Transverse colon (tissue), 4 donors: Measurements from ENCODE around the gene KRTAP10-1. TPM values are rescaled to one million over a fixed set of nuclear protein-coding genes. Genes with fewer than 3 reads are reported as not detected.
A peak's percentile ranks its signal among the peaks of the same experiment; 100 is the strongest.

Experiments
- DNase-seq: peaks from one replicate; pipeline ENCODE4 v3.0.0-alpha.2; 2019
- H3K27ac ChIP-seq, 4 donors: fragments of 200-600 bp; sonication (generic); 2 replicates each; pipeline ENCODE4 v1.5.1; 2016 to 2018; ENCODE audit warnings: inconsistent platforms in 4 of 4
- H3K27me3 ChIP-seq: fragments of 200-600 bp; sonication (generic); 2 replicates; pipeline ENCODE4 v1.5.1; 2017; ENCODE audit warnings: inconsistent platforms
- H3K36me3 ChIP-seq, 4 donors: fragments of 200-600 bp; sonication (generic); 2 replicates each; pipeline ENCODE4 v1.5.1; 2017 to 2019; ENCODE audit warnings: inconsistent platforms in 4 of 4
- H3K4me1 ChIP-seq, 4 donors: fragments of 200-600 bp; sonication (generic); 2 replicates each; pipeline ENCODE4 v1.5.1; 2017 to 2020; ENCODE audit warnings: inconsistent platforms in 4 of 4
- H3K4me3 ChIP-seq, 4 donors: fragments of 200-600 bp; sonication (generic); 1 replicate in 1 of 4; 2 replicates in 3 of 4; pipeline versions ENCODE4 v1.5.1 to v1.6.1; 2017 to 2019; ENCODE audit warnings: inconsistent platforms in 4 of 4
- H3K9me3 ChIP-seq, 2 donors: fragments of 200-600 bp; sonication (generic); 2 replicates each; pipeline ENCODE4 v1.5.1; 2017 to 2019; ENCODE audit warnings: inconsistent platforms in 2 of 2
- EP300 ChIP-seq: sonication (generic); formaldehyde crosslinking; IDR thresholded peaks from one replicate; pipeline ENCODE4 v1.6.1; 2017; ENCODE audit warnings: antibody characterized with exemption, low read depth
- POLR2A ChIP-seq: fragments of 450-650 bp; IDR thresholded peaks from one replicate; pipeline ENCODE4 v1.6.1; 2016; ENCODE audit warnings: antibody characterized with exemption, mild to moderate bottlenecking, moderate library complexity
- POLR2AphosphoS5 ChIP-seq, 3 donors: sonication (generic); formaldehyde crosslinking; IDR thresholded peaks; one replicate each; pipeline ENCODE4 v1.6.1; 2016; ENCODE audit warnings: antibody characterized with exemption in 3 of 3
- WGBS, 2 donors: methylation state at CpG; one replicate each; pipeline ENCODE4 v1.1.5; 2018; ENCODE audit warnings: low coverage in 1 of 2; 5-methylcytosine and 5-hydroxymethylcytosine counted together
- in situ Hi-C, 4 donors: fragments of 200-750 bp; cut with MboI; loops; one replicate each; pipeline versions ENCODE4 v1.15.0 to v1.15.1; 2017; ENCODE audit warnings: low sequenced_read_pairs in 3 of 4, low pct_ligation_motif_present in 1 of 4, low pct_unique_long_range_greater_than_20kb in 1 of 4
- intact Hi-C: fragments of 100-400 bp; cut with DNase I; formaldehyde crosslinking; loops from one replicate; pipeline ENCODE4 v1.15.1; 2023; ENCODE audit warnings: low total_unique reads
- total RNA-seq, 4 donors: library from RNA; depleted of rRNA; stranded (reverse); fragments of >200 nt; gene quantifications; one replicate each; pipeline ENCODE4 v1.1.0, GENCODE V29; 2016
- TF ChIP-seq, protein P1 (sequence below), 5 experiments: fragments of 200-600 bp in 3 of 5; fragments of 450-650 bp in 2 of 5; sonication (generic) in 3 of 5; IDR thresholded peaks; 1 replicate in 2 of 5; 2 replicates in 3 of 5; pipeline ENCODE4 v1.5.1; 2016 to 2017; ENCODE audit warnings: antibody characterized with exemption in 5 of 5, inconsistent platforms in 3 of 5, mild to moderate bottlenecking in 2 of 5, moderate library complexity in 1 of 5

Gene KRTAP10-1
- total RNA-seq, 4 donors from 2014 or later, result not detected

DNA sequence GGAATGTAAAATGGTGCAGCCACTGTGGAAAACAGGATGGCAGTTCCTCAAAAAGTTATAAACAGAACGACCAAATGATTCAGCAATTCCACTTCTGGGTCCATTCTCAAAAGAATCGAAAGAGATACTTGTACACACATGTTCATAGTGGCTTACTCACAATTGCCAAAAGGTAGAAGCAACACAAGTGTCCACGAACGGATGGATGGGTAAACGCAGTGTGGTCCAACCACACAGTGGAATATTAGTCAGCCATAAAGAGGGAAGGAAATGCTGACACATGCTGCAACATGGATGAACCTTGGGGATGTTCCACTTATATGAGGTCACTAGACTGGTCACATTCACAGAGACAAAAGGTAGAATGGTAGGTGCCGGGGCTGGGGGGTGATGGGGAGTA lies 5.3 kb downstream of the KRTAP10-1 start:
- intact Hi-C loops, result no loop called here
- Histone ChIP-seq H3K27ac (no peak overlapping the region), H3K27me3 (peaks cover 6% of the 10 kb centered on the region), H3K4me1 (no peaks in the 10 kb centered on the region), H3K36me3 (no peaks in the 10 kb centered on the region), H3K9me3 (no peaks in the 10 kb centered on the region), H3K4me3 (no peak overlapping the region)
- WGBS, 2 donors, result 84 to 91% methylated on average over 3 to 6 of the region's 6 CpGs
- TF ChIP-seq POLR2AphosphoS5 (IDR thresholded peaks at IDR 0.05), result no peak
- TF ChIP-seq, protein P1, sequence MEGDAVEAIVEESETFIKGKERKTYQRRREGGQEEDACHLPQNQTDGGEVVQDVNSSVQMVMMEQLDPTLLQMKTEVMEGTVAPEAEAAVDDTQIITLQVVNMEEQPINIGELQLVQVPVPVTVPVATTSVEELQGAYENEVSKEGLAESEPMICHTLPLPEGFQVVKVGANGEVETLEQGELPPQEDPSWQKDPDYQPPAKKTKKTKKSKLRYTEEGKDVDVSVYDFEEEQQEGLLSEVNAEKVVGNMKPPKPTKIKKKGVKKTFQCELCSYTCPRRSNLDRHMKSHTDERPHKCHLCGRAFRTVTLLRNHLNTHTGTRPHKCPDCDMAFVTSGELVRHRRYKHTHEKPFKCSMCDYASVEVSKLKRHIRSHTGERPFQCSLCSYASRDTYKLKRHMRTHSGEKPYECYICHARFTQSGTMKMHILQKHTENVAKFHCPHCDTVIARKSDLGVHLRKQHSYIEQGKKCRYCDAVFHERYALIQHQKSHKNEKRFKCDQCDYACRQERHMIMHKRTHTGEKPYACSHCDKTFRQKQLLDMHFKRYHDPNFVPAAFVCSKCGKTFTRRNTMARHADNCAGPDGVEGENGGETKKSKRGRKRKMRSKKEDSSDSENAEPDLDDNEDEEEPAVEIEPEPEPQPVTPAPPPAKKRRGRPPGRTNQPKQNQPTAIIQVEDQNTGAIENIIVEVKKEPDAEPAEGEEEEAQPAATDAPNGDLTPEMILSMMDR (IDR thresholded peaks at IDR 0.05), result no peak
- no peak for TF ChIP-seq EP300
- no peak for TF ChIP-seq POLR2A
- in situ Hi-C loops, result no loop called here
- no peak for DNase-seq

DNA sequence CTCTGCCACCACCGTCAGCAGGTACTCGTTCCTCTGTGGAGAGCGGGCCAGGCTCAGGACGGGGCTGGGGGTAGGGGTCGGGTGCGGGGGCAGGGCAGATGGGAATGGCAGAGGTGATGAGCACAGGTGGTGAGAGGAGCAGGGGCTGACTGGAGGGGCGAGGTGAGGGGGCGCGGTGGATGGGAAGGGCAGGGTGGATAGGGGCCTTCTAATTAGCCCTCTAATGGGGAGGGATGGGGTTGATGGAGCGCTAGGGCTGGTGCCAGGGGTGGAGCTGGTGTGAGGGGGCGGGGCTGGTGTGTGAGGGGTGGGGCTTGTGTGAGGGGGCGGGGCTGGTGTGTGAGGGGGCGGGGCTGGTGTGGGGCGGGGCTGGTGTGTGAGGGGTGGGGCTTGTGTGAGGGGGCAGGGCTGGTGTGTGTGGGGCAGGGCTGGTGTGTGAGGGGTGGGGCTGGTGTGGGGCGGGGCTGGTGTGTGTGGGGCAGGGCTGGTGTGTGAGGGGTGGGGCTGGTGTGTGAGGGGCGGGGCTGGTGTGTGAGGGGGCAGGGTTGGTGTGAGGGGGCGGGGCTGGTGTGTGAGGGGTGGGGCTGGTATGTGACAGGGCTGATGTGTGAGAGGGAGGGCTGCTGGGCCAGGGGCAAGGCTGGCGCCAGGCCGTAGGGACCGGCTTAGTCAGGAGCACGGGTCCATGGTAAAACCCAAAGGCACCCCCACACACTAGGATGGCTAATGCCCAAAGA lies 5.9 kb downstream of the KRTAP10-1 start:
- WGBS, 2 donors, result 92% methylated on average over 16 of the region's 21 CpGs; no CpG with 5 or more reads in 1 of the 2 donors
- intact Hi-C loops (no loop called here), in situ Hi-C loops (no loop called here)
- DNase-seq, result peak; percentile 4
- Histone ChIP-seq H3K9me3 (no peaks in the 10 kb centered on the region), H3K27ac (no peak overlapping the region), H3K4me1 (no peaks in the 10 kb centered on the region), H3K36me3 (no peaks in the 10 kb centered on the region), H3K27me3 (peaks cover 5% of the 10 kb centered on the region), H3K4me3 (no peak overlapping the region)
- TF ChIP-seq, protein P1 (IDR thresholded peaks at IDR 0.05), result no peak
- no peak for TF ChIP-seq POLR2A
- TF ChIP-seq POLR2AphosphoS5 (IDR thresholded peaks at IDR 0.05), result no peak
- TF ChIP-seq EP300, result no peak

DNA sequence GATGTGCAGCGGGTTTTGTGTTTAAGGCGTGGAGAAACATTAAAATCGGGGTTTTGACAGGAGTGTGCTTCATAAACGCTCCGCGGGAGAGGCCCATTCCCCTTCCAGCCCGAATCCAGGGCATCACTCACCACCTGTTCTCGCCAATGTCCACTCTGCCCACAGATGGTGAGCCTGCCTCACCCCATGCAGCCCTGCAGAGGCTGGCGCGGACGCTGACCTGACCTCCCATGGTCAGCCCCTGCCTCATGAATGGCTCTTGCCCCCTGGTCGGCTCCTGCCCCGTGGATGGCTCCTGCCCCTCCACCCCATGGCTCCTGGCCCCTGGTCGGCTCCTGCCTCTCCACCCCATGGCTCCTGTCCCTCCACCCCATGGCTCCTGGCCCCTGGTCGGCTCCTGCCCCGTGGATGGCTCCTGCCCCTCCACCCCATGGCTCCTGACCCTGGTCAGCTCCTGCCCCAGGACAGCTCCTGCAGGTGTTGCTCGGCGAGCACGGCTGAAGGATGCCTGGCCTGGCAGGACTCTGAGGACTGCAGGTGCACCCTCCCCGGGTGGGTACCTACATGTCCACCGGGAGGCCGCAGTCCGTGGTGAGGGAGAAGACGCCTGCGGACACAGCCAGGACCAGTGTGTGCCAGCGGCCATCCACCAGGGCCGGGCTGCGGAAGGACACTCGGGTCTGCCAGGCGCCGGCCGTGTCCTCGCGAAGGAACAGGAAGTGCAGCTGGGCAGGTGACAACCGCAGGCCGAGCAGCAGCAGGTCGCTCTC lies 6.7 kb downstream of the KRTAP10-1 start:
- Histone ChIP-seq H3K9me3 (no peaks in the 10 kb centered on the region), H3K36me3 (no peaks in the 10 kb centered on the region), H3K4me3 (no peak overlapping the region), H3K27ac (no peak overlapping the region), H3K27me3 (no peaks in the 10 kb centered on the region), H3K4me1 (no peaks in the 10 kb centered on the region)
- peak; percentile 4 for DNase-seq
- in situ Hi-C loops (no loop called here), intact Hi-C loops (no loop called here)
- TF ChIP-seq POLR2AphosphoS5 (IDR thresholded peaks at IDR 0.05), result no peak
- TF ChIP-seq POLR2A, result no peak
- TF ChIP-seq EP300, result no peak
- TF ChIP-seq, protein P1 (IDR thresholded peaks at IDR 0.05), result no peak
- WGBS, 2 donors, result 90% methylated on average over 37 of the region's 37 CpGs; no CpG with 5 or more reads in 1 of the 2 donors

DNA sequence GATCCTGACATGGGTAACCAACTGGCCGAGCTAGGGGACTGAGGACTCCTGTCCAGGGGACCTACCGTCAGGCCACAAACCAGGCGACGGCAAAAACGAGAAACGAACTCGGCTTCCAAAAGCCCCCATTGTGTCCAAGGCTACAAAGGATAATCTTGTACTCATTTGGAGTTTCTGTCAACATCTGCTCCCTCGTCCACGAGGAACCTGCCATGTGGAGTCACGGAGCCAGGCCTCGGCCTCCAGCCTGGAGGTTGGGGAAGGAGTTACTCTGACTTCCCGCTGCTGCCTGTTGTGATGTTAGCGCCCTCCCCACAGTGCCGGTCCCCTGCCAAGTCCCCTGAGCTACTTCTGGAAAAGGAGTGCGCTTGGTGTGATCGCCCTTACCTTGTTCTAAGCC lies 7.3 kb downstream of the KRTAP10-1 start:
- no peaks in the 10 kb centered on the region for H3K4me1 ChIP-seq
- no peak overlapping the region for H3K4me3 ChIP-seq
- intact Hi-C loops (no loop called here), in situ Hi-C loops (no loop called here)
- H3K27ac ChIP-seq, result no peak overlapping the region
- WGBS, 2 donors, result 89 to 100% methylated on average over 1 to 16 of the region's 16 CpGs
- no peaks in the 10 kb centered on the region for H3K36me3 ChIP-seq
- peak; percentile 4 for DNase-seq
- H3K27me3 ChIP-seq, result no peaks in the 10 kb centered on the region
- TF ChIP-seq EP300 (no peak), POLR2A (no peak)
- H3K9me3 ChIP-seq, result no peaks in the 10 kb centered on the region
